Mucosa of descending colon (tissue), 3 donors: ENCODE results near the gene ABR. TPM values are rescaled to one million over a fixed set of nuclear protein-coding genes. Genes with fewer than 3 reads are reported as not detected.

ENCODE experiments used
- ATAC-seq: fragments of 200-7000 bp; cut with Tn5 transposase; one replicate; pipeline ENCODE4 v1.9.1; 2020; ENCODE audit warnings: mild to moderate bottlenecking, moderate library complexity
- DNase-seq, 3 donors: peaks; one replicate each; pipeline ENCODE4 v3.0.0-alpha.2; 2020
- H3K36me3 ChIP-seq: fragments of 200-600 bp; one replicate; pipeline ENCODE4 v1.8.0; 2021; ENCODE audit warnings: low read depth, mild to moderate bottlenecking
- H3K4me1 ChIP-seq: fragments of 200-600 bp; one replicate; pipeline ENCODE4 v1.8.0; 2021; ENCODE audit warnings: low read depth, mild to moderate bottlenecking
- H3K4me3 ChIP-seq: fragments of 200-600 bp; one replicate; pipeline ENCODE4 v1.8.0; 2021; ENCODE audit warnings: mild to moderate bottlenecking
- H3K9me3 ChIP-seq: fragments of 200-600 bp; one replicate; pipeline ENCODE4 v1.8.0; 2021; ENCODE audit warnings: mild to moderate bottlenecking
- CTCF ChIP-seq: fragments of 200-600 bp; IDR thresholded peaks from one replicate; pipeline ENCODE4 v1.8.0; 2022; ENCODE audit warnings: antibody characterized with exemption, mild to moderate bottlenecking
- intact Hi-C, 2 donors: fragments of 100-400 bp; cut with DNase I in 1 of 2; cut with micrococcal nuclease in 1 of 2; formaldehyde crosslinking; loops; one replicate each; pipeline versions ENCODE4 v1.11.0 to v1.11.1; 2022; cut with DNase I, micrococcal nuclease
- total RNA-seq, 3 donors: library from RNA; stranded (reverse); fragmentation: NEBNext Ultra II Directional in 2 of 3; extraction: Animal tissue kit (Norgen Biotek cat#: 25700) in 2 of 3; gene quantifications; one replicate each; pipeline versions ENCODE4 v1.2.1 to v1.2.4, GENCODE V29; 2021 to 2023
- donor health status: DM: no; HTN: no; CAD: no; lungs with moderate emphysema.
- donor health status: DM: no; HTN: no; CAD: no.
- donor health status: DM: no; HTN: yes; CAD: no.

Gene ABR
- total RNA-seq, 3 donors from 2014 or later: 257 to 470 (median 292) TPM

- DNase-seq (no peak), ATAC-seq (no peak)
- no peak for TF ChIP-seq CTCF
- Histone ChIP-seq H3K4me3 (no peak overlapping the region), H3K4me1 (peaks cover 2% of the 10 kb centered on the region), H3K36me3 (no peaks in the 10 kb centered on the region), H3K9me3 (no peaks in the 10 kb centered on the region)
- intact Hi-C loops: no loop called here
Measured at GRCh38 chr17:1173432-1174262, 6.1 kb downstream of the ABR start.

DNA sequence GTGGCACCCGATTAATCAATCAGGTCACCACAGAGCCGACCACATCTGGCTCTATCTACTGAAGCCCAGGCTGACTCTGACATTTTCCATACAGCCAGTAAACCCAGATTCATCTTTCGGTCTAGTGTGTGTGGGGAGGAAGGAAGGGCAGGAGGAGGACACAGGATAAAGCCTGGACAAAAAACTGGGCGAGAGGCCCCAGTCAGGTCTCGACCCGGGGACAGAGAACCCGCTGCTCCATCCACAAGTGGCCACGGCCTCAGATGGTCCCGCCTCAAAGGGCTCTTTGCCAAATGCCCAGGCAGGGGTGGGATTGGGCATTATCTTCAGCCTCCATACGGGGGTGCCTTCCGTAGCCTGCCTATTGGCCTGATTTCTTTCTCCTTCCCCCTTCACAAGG, 7.8 kb downstream of the ABR start:
- ATAC-seq (no peak), DNase-seq (no peak)
- Histone ChIP-seq H3K36me3 (no peaks in the 10 kb centered on the region), H3K4me1 (no peaks in the 10 kb centered on the region), H3K9me3 (no peaks in the 10 kb centered on the region), H3K4me3 (no peak overlapping the region)
- no peak for TF ChIP-seq CTCF
- intact Hi-C loops: no loop called here

DNA sequence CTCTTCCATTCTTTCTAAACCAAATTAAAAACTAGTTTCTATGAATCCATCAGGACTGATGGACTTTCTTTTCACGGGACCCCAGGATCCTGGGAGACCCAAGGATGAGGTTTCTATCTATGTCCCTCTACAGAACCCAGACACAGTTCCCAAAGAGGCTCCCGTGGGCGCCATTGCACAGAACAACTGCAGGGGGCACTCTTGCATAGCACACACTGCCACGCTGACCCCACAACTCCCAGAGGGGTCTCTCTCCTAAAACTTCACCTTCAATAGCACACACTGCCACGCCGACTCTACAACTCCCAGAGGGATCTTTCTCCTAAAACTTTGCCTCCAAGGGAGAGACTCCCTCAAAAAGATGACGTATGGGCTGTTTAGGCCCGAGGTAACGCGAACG, 9.0 kb downstream of the ABR start:
- no peaks in the 10 kb centered on the region for H3K9me3 ChIP-seq
- intact Hi-C loops: no loop called here
- ATAC-seq (no peak), DNase-seq (no peak)
- H3K36me3 ChIP-seq: no peaks in the 10 kb centered on the region
- no peak overlapping the region for H3K4me3 ChIP-seq
- H3K4me1 ChIP-seq: no peaks in the 10 kb centered on the region
- TF ChIP-seq CTCF: no peak

DNA sequence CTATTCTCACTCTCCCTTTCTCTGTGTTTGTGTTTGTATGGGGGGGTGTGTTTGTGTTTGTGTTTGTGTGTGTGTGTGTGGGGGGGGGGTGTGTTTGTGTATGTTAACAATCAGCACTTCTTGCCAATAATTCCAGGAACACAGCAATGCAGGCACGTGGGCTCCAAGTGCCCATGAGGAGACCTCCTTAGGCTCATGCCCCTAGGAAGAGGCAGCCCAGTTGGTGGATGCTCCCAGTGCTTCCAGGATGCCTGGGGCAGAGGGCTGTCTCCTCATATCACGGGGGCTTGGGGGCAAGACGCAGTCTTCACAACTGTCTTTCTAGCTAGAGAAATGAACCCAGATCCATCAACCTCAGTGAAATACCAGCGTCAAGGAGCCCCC, 9.9 kb downstream of the ABR start:
- intact Hi-C loops: no loop called here

DNA sequence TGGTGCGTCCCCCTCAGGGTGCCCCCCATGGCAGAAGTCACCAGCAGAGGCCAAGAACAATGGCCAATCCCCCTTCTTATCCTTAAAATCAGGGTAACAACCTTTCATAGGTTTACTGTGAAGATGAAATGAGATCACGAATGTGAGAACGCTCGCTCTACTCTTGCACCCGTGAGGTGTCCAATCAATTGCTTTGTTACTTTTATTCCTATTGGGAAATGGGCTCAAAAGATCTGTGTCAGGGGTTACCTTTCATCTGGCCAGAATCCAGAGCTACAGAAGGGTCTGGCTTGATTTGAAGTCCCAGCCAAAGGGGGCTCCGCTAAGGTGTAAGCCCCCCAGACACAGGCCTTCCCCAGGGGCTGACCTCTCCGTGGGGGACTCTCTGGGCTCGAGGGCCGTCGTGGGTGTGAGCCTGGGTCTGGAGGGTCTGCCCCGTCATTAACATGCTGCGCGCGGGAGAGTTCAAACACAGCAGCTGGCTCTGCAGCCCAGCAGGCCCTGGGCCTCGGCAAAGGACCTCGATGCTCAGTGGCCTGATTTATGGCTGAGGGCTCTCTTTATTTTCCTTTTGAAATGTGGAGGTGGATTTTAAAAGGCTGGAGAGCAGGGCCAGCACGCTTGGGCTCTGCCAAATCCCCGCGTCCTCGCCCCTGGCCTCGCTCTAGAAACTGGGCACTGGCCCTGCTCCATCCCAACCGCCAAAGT, 10.4 kb downstream of the ABR start:
- no peak for DNase-seq
- no peak for ATAC-seq
- no peak for TF ChIP-seq CTCF
- intact Hi-C loops: no loop called here
- Histone ChIP-seq H3K4me1 (no peaks in the 10 kb centered on the region), H3K36me3 (no peaks in the 10 kb centered on the region), H3K9me3 (no peaks in the 10 kb centered on the region), H3K4me3 (no peak overlapping the region)

More for the DNA sequence above, 9.9 kb downstream of the ABR start:
- no peak for TF ChIP-seq CTCF
- DNase-seq (no peak), ATAC-seq (no peak)
- Histone ChIP-seq H3K36me3 (no peaks in the 10 kb centered on the region), H3K4me1 (no peaks in the 10 kb centered on the region), H3K4me3 (no peak overlapping the region), H3K9me3 (no peaks in the 10 kb centered on the region)
